Measurements from ENCODE around the gene PLSCR1. TPM values are rescaled to one million over a fixed set of nuclear protein-coding genes. Genes with fewer than 3 reads are reported as not detected.
"Not testable (repeated sequence)": the region's sequence is repeated elsewhere in the genome, so short reads cannot be mapped to it uniquely, and the experiment has no call there.

PLSCR1 gene
- polyA plus RNA-seq, 3 donors = 34.3 to 99.6 (median 91.5) TPM

GRCh38 chr3:146497145-146497843 lies 47.1 kb downstream of the PLSCR1 start:
- 92 to 97% (median 96%) methylated on average over 24 to 28 of the region's 28 CpGs for WGBS, 3 donors
- H3K27ac ChIP-seq (ENCODE audit: low read depth, low read length) = not testable (repeated sequence)

GRCh38 chr3:146496726-146497125 lies 47.7 kb downstream of the PLSCR1 start:
- no peak overlapping the region for H3K27ac ChIP-seq (ENCODE audit: low read depth, low read length)
- 0 to 92% (median 48%) methylated on average over 1 of the region's 1 CpG for WGBS, 3 donors

GRCh38 chr3:146496251-146496650 lies 48.2 kb downstream of the PLSCR1 start:
- 0 to 96% (median 53%) methylated on average over 1 of the region's 1 CpG for WGBS, 3 donors
- H3K27ac ChIP-seq (ENCODE audit: low read depth, low read length) = no peak overlapping the region

GRCh38 chr3:146493761-146494160 lies 50.6 kb downstream of the PLSCR1 start:
- no peak overlapping the region for H3K27ac ChIP-seq (ENCODE audit: low read depth, low read length)
- 86 to 95% (median 93%) methylated on average over 2 of the region's 2 CpGs for WGBS, 3 donors

- WGBS, 3 donors = 63 to 83% (median 74%) methylated on average over 2 of the region's 2 CpGs
- H3K27ac ChIP-seq (ENCODE audit: low read depth, low read length) = no peak overlapping the region
These were observed 51.2 kb downstream of the PLSCR1 start for GRCh38 chr3:146493221-146493620.

GRCh38 chr3:146491303-146491702 lies 53.1 kb downstream of the PLSCR1 start:
- H3K27ac ChIP-seq (ENCODE audit: low read depth, low read length) = no peak overlapping the region
- WGBS, 3 donors = 40 to 79% (median 66%) methylated on average over 2 of the region's 2 CpGs

GRCh38 chr3:146485297-146485696 lies 59.1 kb downstream of the PLSCR1 start:
- H3K27ac ChIP-seq (ENCODE audit: low read depth, low read length) = no peak overlapping the region

- 91 to 94% (median 93%) methylated on average over 6 of the region's 6 CpGs for WGBS, 3 donors
- H3K27ac ChIP-seq (ENCODE audit: low read depth, low read length) = no peak overlapping the region
These were observed 68.2 kb downstream of the PLSCR1 start for GRCh38 chr3:146476094-146476740.

GRCh38 chr3:146474976-146475375 lies 69.4 kb downstream of the PLSCR1 start:
- WGBS, 3 donors = 85 to 92% (median 85%) methylated on average over 2 of the region's 2 CpGs
- H3K27ac ChIP-seq (ENCODE audit: low read depth, low read length) = not testable (repeated sequence)

- no peak overlapping the region for H3K27ac ChIP-seq (ENCODE audit: low read depth, low read length)
- WGBS, 3 donors = 81 to 86% (median 84%) methylated on average over 2 of the region's 2 CpGs
These were observed 70.7 kb downstream of the PLSCR1 start for GRCh38 chr3:146473726-146474125.

GRCh38 chr3:146472611-146473010 lies 71.8 kb downstream of the PLSCR1 start:
- WGBS, 3 donors = 82 to 89% (median 86%) methylated on average over 1 of the region's 1 CpG
- no peak overlapping the region for H3K27ac ChIP-seq (ENCODE audit: low read depth, low read length)

GRCh38 chr3:146471012-146471411 lies 73.4 kb downstream of the PLSCR1 start:
- whole genome bisulfite sequencing, 3 donors = 91 to 94% (median 93%) methylated on average over 1 of the region's 1 CpG
- H3K27ac ChIP-seq (ENCODE audit: low read depth, low read length) = no peak overlapping the region

GRCh38 chr3:146470425-146470990 lies 73.9 kb downstream of the PLSCR1 start:
- WGBS, 3 donors = 88 to 90% (median 90%) methylated on average over 9 of the region's 9 CpGs
- no peak overlapping the region for H3K27ac ChIP-seq (ENCODE audit: low read depth, low read length)

- no peak within 1 kb of the TSS for H3K27ac ChIP-seq (ENCODE audit: low read depth, low read length)
- 6 to 17% (median 11%) methylated on average over 40 to 51 of the region's 51 CpGs for WGBS, 3 donors
These were observed 75.0 kb downstream of the PLSCR1 start, which contains the start of gene PLSCR2 for GRCh38 chr3:146469150-146470017. PLSCR2 (minus strand) TSS chr3:146469561; CDS start chr3:146459904, 9,657 bp downstream.

- no peak overlapping the region for H3K27ac ChIP-seq (ENCODE audit: low read depth, low read length)
- WGBS, 3 donors = 70 to 86% (median 78%) methylated on average over 10 of the region's 10 CpGs
These were observed 75.7 kb downstream of the PLSCR1 start for GRCh38 chr3:146468671-146469149.

GRCh38 chr3:146468234-146468633 lies 76.2 kb downstream of the PLSCR1 start:
- 59 to 66% (median 59%) methylated on average over 4 of the region's 4 CpGs for WGBS, 3 donors
- no peak overlapping the region for H3K27ac ChIP-seq (ENCODE audit: low read depth, low read length)

GRCh38 chr3:146466604-146467003 lies 77.8 kb downstream of the PLSCR1 start:
- no peak overlapping the region for H3K27ac ChIP-seq (ENCODE audit: low read depth, low read length)
- WGBS, 3 donors = 0 to 28% (median 15%) methylated on average over 1 of the region's 1 CpG

- 82 to 93% (median 91%) methylated on average over 6 of the region's 6 CpGs for WGBS, 3 donors
These were observed 78.5 kb downstream of the PLSCR1 start for GRCh38 chr3:146465693-146466465.

More at GRCh38 chr3:146465693-146466465, 78.5 kb downstream of the PLSCR1 start:
- H3K27ac ChIP-seq (ENCODE audit: low read depth, low read length) = no peak overlapping the region

Measured in adipose tissue (tissue), 3 donors.